Measurements from ENCODE around the gene TTLL8.

- no peak for TF ChIP-seq CTCF (IDR thresholded peaks at IDR 0.05)
- TF ChIP-seq POLR2A (IDR thresholded peaks at IDR 0.05) = no peak
Observed at GRCh38 chr22:50049299-50050195, 8.6 kb downstream of the TTLL8 start.
